NCI-H2171 treated with DMSO at 0.1 percent for 48 hours (cell line): ENCODE data around the gene OR6C6.
A peak's percentile ranks its signal among the peaks of the same experiment; 100 is the strongest.
"Not testable (repeated sequence)": the region's sequence is repeated elsewhere in the genome, so short reads cannot be mapped to it uniquely, and the experiment has no call there.

Experiments used
- DNase-seq: peaks from one replicate; lab custom pipeline; 2025; lab: John Stamatoyannopoulos, UW

Gene OR6C6

GRCh38 chr12:55296469-55296868 is at the start of gene OR6C6:
Gene OR6C6 (minus strand): TSS chr12:55296569. CDS start chr12:55295232, 1,337 bp downstream.
- no peak for DNase-seq

- no peak for DNase-seq
Measured at GRCh38 chr12:55336002-55336401, 39.6 kb upstream of the OR6C6 start.

GRCh38 chr12:55330446-55330845 is 34.1 kb upstream of the OR6C6 start, which contains the start of gene OR6C3:
Gene OR6C3 (plus strand): TSS chr12:55330746. CDS start chr12:55331701, 955 bp downstream.
- no peak for DNase-seq

- DNase-seq: not testable (repeated sequence)
Measured at GRCh38 chr12:55325801-55326200, 29.4 kb upstream of the OR6C6 start.

DNA sequence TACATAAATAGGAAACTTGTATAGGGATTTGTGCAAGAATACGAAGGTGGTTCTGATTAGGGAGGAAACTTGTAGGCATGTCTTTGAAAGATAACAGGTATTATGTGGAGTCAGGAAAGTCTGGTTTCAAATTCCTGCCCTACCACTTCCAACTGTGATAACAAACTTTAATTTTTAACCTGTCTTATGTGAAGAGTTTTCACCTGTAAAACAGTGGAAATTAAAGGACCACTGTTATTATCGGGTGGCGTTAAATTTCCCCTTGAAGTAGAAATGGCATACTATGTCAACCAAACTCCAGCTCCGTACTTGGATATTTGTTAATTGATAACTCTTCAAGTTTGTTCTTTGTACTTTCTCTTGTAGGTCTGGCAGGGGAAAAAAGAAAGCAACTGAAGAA is 23.8 kb upstream of the OR6C6 start:
- DNase-seq: no peak

DNA sequence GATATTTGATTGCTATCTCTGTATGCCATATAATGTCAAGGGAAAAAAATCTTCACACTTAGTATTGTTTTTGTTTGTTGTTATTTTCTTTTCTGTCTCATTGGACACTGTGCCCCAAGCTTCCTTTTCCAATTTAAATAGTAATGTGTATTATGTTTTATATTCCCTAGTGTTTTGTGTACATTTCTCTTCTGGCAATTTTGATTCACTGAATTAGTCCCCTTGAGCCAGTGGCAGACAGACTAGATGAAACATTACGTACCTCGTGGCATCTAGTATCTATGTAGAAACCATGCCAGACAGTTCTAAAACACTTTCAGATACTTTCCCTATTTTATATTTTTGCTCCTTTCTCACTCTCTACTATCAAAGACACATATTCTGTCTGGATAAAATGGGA is 17.7 kb upstream of the OR6C6 start, which contains the start of gene OR6C1:
TSS of gene OR6C1 (plus strand) at position 301 of the 400 bp plus-strand sequence. CDS start 6,257 bp downstream, outside the sequence.
- no peak for DNase-seq

- no peak for DNase-seq
Measured at GRCh38 chr12:55289999-55290398, 6.4 kb downstream of the OR6C6 start.

DNA sequence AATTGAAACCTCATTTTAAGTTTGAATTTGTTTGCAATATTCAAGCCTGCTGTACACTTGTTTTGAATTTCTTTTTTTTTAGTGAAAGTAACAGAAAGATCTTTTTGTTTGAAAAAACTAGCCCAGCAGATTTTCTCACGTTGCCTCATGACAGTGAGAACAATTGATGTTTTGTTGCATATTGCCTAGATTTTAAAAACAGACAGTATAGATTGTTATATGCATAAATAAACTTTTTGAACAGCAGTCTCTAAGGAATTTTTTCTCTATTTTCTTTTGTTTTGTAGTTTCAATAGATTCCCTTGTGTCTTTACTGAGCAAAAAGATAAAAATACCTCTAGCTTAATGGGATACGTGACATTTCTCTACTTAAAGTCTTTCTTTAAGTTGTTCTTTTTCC is 15.4 kb downstream of the OR6C6 start:
- DNase-seq: no peak

DNA sequence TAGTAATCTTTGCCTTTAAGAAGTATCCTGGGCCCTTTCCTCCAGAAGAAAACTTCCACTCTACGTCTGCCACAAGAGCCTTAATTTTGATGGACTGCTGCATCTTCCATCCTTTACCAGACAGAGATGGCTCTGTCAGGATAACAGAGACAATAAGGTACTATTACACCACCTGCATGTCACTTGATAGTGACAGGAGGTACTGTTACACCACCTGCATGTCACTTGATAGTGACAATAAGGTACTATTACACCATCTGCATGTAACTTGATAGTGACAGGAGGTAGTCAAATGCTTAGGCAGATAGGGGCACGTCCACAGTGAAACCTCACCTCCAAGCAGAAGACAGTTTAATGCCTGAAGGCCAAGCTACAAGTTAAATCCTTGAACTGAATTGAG is 38.1 kb downstream of the OR6C6 start:
- peak; percentile 70 for DNase-seq

GRCh38 chr12:55256831-55257230 is 39.5 kb downstream of the OR6C6 start:
- no peak for DNase-seq

- DNase-seq: no peak
Measured at GRCh38 chr12:55253281-55253680, 43.1 kb downstream of the OR6C6 start.

DNA sequence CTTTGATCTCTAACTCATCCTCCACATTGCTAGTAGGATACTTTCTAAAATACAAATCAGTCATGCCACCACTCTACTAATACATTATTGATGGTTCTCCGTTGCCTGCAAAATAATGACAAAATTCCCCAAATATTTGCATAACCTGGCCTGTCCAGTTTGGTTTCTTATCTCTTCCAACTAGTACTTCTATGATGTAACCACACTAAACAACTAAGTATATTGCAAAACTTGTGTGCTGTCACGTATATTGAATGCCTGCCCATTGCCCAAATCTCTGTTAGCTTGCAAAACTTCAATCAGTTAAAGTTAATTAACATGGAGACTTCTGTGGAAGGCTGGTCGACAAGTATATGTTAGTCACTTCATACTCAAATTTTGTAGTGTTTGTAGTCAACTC is 45.4 kb downstream of the OR6C6 start:
- DNase-seq: no peak

GRCh38 chr12:55246159-55246558 is 50.2 kb downstream of the OR6C6 start:
- no peak for DNase-seq

GRCh38 chr12:55244309-55244708 is 52.1 kb downstream of the OR6C6 start, which contains the start of gene OR6C74:
Gene OR6C74 (plus strand): TSS chr12:55244609. CDS start chr12:55247288, 2,679 bp downstream.
- DNase-seq: no peak
